ENCODE results near the gene SLC2A8.

Gene SLC2A8

GRCh38 chr9:127452691-127453090, 55.7 kb downstream of the SLC2A8 start:
- peak overlapping the region; percentile 92 for H3K4me3 ChIP-seq (ENCODE audit: low read length)
- no peak overlapping the region for H3K9ac ChIP-seq (ENCODE audit: low read depth, low read length)
- H3K27me3 ChIP-seq (ENCODE audit: control insufficient read depth, insufficient read depth, low read length) = no peaks in the 10 kb centered on the region
- peaks cover 51% of the 10 kb centered on the region for H3K36me3 ChIP-seq (ENCODE audit: insufficient read depth, low read length)
- H3K4me2 ChIP-seq (ENCODE audit: low read length) = peak overlapping the region; percentile 99
- no peaks in the 10 kb centered on the region for H3K9me3 ChIP-seq (replicated peaks; ENCODE audit: low read length)
- peaks cover 23% of the 10 kb centered on the region for H3K4me1 ChIP-seq (ENCODE audit: control insufficient read depth, insufficient read depth, low read length)

GRCh38 chr9:127455324-127455992, 58.5 kb downstream of the SLC2A8 start:
- Histone ChIP-seq H3K36me3 (ENCODE audit: insufficient read depth, low read length) (peaks cover 41% of the 10 kb centered on the region), H3K9ac (ENCODE audit: low read depth, low read length) (no peak overlapping the region), H3K9me3 (replicated peaks; ENCODE audit: low read length) (no peaks in the 10 kb centered on the region), H3K4me1 (ENCODE audit: control insufficient read depth, insufficient read depth, low read length) (peaks cover 9% of the 10 kb centered on the region), H3K27me3 (ENCODE audit: control insufficient read depth, insufficient read depth, low read length) (no peaks in the 10 kb centered on the region), H3K4me2 (ENCODE audit: low read length) (no peak overlapping the region), H3K4me3 (ENCODE audit: low read length) (no peak overlapping the region)

GRCh38 chr9:127457191-127457878, 60.4 kb downstream of the SLC2A8 start:
- Histone ChIP-seq H3K4me1 (ENCODE audit: control insufficient read depth, insufficient read depth, low read length) (peaks cover 5% of the 10 kb centered on the region), H3K9me3 (replicated peaks; ENCODE audit: low read length) (no peaks in the 10 kb centered on the region), H3K36me3 (ENCODE audit: insufficient read depth, low read length) (peaks cover 45% of the 10 kb centered on the region), H3K27me3 (ENCODE audit: control insufficient read depth, insufficient read depth, low read length) (no peaks in the 10 kb centered on the region), H3K4me3 (ENCODE audit: low read length) (no peak overlapping the region), H3K4me2 (ENCODE audit: low read length) (no peak overlapping the region), H3K9ac (ENCODE audit: low read depth, low read length) (no peak overlapping the region)

Small RNA genes within 50 kb of the gene (small RNA-seq; reads per million reads assigned to genes)
- 715 reads per million, percentile 99 among the genes with 10 or more reads in this experiment for gene SNORA65
